ENCODE results near the gene PDCD4.
A peak's percentile ranks its signal among the peaks of the same experiment; 100 is the strongest.

DNA sequence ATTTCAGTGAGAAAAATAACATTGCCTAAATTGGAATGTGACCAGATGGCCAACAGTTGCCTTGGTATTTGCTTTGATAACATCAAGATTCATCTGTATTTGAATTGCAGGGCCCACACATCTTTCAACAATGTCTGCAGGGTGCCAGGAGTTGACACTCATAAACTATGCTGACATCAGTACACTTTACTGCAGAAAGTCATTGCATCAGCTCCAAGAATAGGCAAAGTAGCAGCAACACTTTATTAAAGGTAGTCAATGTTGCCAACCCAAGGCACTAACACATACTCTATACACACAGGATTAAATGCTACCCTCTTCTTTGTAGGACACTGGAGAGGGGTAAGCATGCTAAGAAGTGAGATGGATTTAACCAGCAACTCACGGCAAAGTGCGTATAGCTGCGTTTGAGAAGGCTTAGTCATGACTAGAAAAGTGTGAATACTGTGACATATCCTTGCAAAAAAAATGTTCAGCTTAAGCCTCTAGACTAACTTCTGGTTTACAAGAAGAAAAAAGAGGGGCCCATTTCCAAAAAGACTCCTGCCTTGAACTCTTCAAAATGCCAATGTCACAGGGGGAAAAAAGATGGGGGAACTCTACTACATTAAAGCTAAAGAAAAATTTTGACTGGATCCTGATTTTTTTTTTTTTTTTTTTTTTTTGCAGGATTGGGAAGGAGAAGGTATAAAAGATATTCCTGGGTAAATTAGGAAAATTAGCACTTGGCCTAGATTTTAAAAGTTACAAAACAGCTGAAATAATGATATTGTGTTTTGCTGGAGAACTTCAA, 45.0 kb downstream of the PDCD4 start:
- TF ChIP-seq FOXM1 (IDR thresholded peaks at IDR 0.05; ENCODE audit: borderline replicate concordance) (no peak), SP1 (IDR thresholded peaks at IDR 0.05) (no peak), LEF1 (IDR thresholded peaks at IDR 0.05; ENCODE audit: borderline replicate concordance) (peak; percentile 44; the same call in 1 of the 2 replicates), BHLHE40 (IDR thresholded peaks at IDR 0.05; ENCODE audit: borderline replicate concordance) (no peak), FOXK2 (IDR thresholded peaks at IDR 0.05) (no peak), SUZ12 (IDR thresholded peaks at IDR 0.05) (no peak), PKNOX1 (IDR thresholded peaks at IDR 0.05) (peak; percentile 90), ARNT (IDR thresholded peaks at IDR 0.05) (peak; percentile 80; the same call in 1 of the 2 replicates), ELF4 (IDR thresholded peaks at IDR 0.05) (no peak), TARDBP (IDR thresholded peaks at IDR 0.05) (no peak)

Measured in HEK293T (cell line).